Lower leg skin (tissue), 3 donors: ENCODE results near the gene BMP8A.

Source experiments
- POLR2A ChIP-seq, 2 donors: fragments of 450-650 bp; IDR thresholded peaks; one replicate each; pipeline ENCODE4 v1.6.1; 2016 to 2017; ENCODE audit warnings: antibody characterized with exemption in 2 of 2, mild to moderate bottlenecking in 1 of 2, moderate library complexity in 1 of 2
- TF ChIP-seq, protein P1 (sequence below), 3 donors: fragments of 450-650 bp; IDR thresholded peaks; one replicate each; pipeline ENCODE4 v1.5.1; 2016; ENCODE audit warnings: antibody characterized with exemption in 3 of 3, mild to moderate bottlenecking in 3 of 3, moderate library complexity in 2 of 3

DNA sequence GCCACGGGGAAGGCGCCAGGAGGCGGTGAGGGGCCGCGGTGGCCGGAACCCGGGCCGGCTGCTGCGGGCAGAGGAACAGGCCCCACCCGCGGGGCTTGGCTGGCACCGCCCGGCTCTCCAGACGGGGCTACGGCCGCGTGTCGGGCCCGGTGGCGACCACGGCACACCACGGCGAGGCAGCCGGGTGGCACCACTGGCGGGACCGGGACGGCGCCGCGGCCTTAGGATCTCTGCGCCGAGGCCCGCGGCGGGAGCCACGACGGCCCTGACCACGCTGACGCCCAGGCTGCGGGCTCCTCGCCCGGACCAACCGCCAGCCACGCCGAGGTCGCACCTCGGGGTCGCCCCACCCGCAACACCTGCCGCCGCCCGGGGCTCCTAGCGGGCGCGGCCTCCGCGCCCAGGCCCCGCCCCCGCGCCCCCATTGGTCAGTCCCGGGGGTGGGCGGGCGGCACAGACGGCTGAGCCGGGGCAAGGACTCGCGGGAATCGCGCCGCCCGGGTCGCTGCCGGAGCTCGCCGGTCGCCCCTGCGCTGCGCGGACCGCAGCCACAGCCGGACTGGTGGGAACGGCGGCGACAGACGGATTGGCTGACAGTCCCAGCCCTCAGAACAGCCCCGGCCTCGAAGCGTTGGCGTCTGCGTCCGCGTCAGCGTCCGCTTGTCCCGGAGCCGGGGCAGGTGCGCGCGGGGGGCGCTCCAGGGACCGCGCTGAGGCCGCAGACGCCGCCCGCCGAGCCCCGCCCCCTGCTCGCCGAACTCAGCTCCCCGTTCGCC lies at the start of gene BMP8A:
- TF ChIP-seq, protein P1, sequence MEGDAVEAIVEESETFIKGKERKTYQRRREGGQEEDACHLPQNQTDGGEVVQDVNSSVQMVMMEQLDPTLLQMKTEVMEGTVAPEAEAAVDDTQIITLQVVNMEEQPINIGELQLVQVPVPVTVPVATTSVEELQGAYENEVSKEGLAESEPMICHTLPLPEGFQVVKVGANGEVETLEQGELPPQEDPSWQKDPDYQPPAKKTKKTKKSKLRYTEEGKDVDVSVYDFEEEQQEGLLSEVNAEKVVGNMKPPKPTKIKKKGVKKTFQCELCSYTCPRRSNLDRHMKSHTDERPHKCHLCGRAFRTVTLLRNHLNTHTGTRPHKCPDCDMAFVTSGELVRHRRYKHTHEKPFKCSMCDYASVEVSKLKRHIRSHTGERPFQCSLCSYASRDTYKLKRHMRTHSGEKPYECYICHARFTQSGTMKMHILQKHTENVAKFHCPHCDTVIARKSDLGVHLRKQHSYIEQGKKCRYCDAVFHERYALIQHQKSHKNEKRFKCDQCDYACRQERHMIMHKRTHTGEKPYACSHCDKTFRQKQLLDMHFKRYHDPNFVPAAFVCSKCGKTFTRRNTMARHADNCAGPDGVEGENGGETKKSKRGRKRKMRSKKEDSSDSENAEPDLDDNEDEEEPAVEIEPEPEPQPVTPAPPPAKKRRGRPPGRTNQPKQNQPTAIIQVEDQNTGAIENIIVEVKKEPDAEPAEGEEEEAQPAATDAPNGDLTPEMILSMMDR (IDR thresholded peaks at IDR 0.05): no peak
- TF ChIP-seq POLR2A (IDR thresholded peaks at IDR 0.05): no peak
